ENCODE measurements around the gene LRRC4C. TPM values are rescaled to one million over a fixed set of nuclear protein-coding genes. Genes with fewer than 3 reads are reported as not detected.

The LRRC4C gene
- total and polyA plus RNA-seq, 10 of the 15 experiments (the other 5 are each of a cell fraction or from before 2014, with no cell fraction given): 1.5 TPM; not detected in 9

DNA sequence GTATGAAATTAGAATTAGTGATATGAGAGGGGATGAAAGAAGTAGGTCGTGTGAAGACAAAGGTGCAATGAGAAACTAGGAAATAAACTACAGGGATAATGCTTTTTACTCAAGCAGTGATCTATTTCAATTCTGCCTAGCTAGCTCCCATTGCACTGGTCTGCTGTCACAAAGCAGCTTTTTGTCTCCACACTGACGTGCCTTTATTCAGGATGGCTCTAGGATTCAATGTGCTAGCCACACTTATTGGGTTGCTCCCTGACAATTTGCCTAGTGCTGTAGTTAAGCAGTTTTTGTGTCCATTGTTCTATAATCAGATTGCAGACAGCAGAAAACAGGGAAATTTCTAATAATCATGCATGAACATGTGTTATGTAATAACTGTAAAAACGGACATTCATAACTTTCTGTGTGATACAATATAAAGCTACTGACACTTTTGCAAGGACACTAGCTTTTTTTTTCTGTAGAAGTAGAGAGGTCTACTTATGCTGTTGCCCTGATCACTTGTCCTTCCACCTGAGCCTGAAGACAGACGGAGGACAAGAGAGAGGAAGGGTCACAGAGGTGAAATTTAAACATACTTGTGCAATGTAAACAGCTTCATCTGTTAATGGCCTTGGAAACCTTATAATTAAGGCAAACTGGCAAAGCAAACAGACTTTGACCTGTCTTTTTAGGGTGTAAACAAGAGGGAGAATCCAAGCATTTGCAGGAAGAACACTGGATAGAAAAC is 269.6 kb downstream of the LRRC4C start:
- CTCF ChIA-PET: interaction anchor here (0.9 kb wide), 1 partner anchor 14 kb away, joined by 3 read pairs; no protein-coding TSS in a partner anchor

More for the DNA sequence above, 269.6 kb downstream of the LRRC4C start:
- H2AFZ ChIP-seq (ENCODE audit: control insufficient read depth, low read depth, low read length): no peak overlapping the region
- intact Hi-C loops (cut with micrococcal nuclease; ENCODE audit: unreplicated experiment): no loop called here
- H3K27me3 ChIP-seq (replicated peaks in 1 of 2; ENCODE audit: control insufficient read depth in 2 of 2, insufficient read depth in 2 of 2, low read length in 1 of 2): no peaks in the 10 kb centered on the region
- no peak overlapping the region for H3K9ac ChIP-seq (ENCODE audit: control insufficient read depth, insufficient read depth, low read length)
- ChIA-PET POLR2A (no interaction called here), RAD21 (ENCODE audit: unreplicated experiment) (no interaction called here), SMC1A (ENCODE audit: uncharacterized antibody, unreplicated experiment) (interaction anchor here (1.0 kb wide), 1 partner anchor 9 kb away, joined by 3 read pairs; no protein-coding TSS in a partner anchor)
- TF ChIP-seq, protein P1, sequence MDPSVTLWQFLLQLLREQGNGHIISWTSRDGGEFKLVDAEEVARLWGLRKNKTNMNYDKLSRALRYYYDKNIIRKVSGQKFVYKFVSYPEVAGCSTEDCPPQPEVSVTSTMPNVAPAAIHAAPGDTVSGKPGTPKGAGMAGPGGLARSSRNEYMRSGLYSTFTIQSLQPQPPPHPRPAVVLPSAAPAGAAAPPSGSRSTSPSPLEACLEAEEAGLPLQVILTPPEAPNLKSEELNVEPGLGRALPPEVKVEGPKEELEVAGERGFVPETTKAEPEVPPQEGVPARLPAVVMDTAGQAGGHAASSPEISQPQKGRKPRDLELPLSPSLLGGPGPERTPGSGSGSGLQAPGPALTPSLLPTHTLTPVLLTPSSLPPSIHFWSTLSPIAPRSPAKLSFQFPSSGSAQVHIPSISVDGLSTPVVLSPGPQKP (IDR thresholded peaks at IDR 0.05; ENCODE audit: low read depth, low read length): no peak
- TF ChIP-seq IKZF1 (conservative IDR thresholded peaks at IDR 0.05): no peak
- TF ChIP-seq, protein P2, sequence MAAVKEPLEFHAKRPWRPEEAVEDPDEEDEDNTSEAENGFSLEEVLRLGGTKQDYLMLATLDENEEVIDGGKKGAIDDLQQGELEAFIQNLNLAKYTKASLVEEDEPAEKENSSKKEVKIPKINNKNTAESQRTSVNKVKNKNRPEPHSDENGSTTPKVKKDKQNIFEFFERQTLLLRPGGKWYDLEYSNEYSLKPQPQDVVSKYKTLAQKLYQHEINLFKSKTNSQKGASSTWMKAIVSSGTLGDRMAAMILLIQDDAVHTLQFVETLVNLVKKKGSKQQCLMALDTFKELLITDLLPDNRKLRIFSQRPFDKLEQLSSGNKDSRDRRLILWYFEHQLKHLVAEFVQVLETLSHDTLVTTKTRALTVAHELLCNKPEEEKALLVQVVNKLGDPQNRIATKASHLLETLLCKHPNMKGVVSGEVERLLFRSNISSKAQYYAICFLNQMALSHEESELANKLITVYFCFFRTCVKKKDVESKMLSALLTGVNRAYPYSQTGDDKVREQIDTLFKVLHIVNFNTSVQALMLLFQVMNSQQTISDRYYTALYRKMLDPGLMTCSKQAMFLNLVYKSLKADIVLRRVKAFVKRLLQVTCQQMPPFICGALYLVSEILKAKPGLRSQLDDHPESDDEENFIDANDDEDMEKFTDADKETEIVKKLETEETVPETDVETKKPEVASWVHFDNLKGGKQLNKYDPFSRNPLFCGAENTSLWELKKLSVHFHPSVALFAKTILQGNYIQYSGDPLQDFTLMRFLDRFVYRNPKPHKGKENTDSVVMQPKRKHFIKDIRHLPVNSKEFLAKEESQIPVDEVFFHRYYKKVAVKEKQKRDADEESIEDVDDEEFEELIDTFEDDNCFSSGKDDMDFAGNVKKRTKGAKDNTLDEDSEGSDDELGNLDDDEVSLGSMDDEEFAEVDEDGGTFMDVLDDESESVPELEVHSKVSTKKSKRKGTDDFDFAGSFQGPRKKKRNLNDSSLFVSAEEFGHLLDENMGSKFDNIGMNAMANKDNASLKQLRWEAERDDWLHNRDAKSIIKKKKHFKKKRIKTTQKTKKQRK (IDR thresholded peaks at IDR 0.05; ENCODE audit: low read depth, low read length): no peak
- TF ChIP-seq, protein P3, sequence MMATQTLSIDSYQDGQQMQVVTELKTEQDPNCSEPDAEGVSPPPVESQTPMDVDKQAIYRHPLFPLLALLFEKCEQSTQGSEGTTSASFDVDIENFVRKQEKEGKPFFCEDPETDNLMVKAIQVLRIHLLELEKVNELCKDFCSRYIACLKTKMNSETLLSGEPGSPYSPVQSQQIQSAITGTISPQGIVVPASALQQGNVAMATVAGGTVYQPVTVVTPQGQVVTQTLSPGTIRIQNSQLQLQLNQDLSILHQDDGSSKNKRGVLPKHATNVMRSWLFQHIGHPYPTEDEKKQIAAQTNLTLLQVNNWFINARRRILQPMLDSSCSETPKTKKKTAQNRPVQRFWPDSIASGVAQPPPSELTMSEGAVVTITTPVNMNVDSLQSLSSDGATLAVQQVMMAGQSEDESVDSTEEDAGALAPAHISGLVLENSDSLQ (IDR thresholded peaks at IDR 0.05): no peak
- TF ChIP-seq ZZZ3 (IDR thresholded peaks at IDR 0.05; ENCODE audit: control insufficient read depth, insufficient read length, low read depth): no peak
- TF ChIP-seq SIN3A (IDR thresholded peaks at IDR 0.05; ENCODE audit: low read depth, low read length): no peak
- TF ChIP-seq NFYA (IDR thresholded peaks at IDR 0.05; ENCODE audit: borderline replicate concordance, low read depth, low read length): no peak
- no peak for TF ChIP-seq GATAD2B (conservative IDR thresholded peaks at IDR 0.05; ENCODE audit: low read depth)
- no peak for TF ChIP-seq YY1 (IDR thresholded peaks at IDR 0.05; ENCODE audit: low read depth, low read length)
- TF ChIP-seq RAD51 (IDR thresholded peaks at IDR 0.05): no peak
- no peak for TF ChIP-seq RAD21 (IDR thresholded peaks at IDR 0.05; ENCODE audit: insufficient read depth, low read depth, low read length)
- no peak for TF ChIP-seq MXI1 (IDR thresholded peaks at IDR 0.05; ENCODE audit: low read depth, low read length)
- TF ChIP-seq TARDBP (IDR thresholded peaks at IDR 0.05; ENCODE audit: borderline replicate concordance): no peak
- TF ChIP-seq RELA (IDR thresholded peaks at IDR 0.05; ENCODE audit: borderline replicate concordance, partially characterized antibody): no peak
- TF ChIP-seq, protein P4, sequence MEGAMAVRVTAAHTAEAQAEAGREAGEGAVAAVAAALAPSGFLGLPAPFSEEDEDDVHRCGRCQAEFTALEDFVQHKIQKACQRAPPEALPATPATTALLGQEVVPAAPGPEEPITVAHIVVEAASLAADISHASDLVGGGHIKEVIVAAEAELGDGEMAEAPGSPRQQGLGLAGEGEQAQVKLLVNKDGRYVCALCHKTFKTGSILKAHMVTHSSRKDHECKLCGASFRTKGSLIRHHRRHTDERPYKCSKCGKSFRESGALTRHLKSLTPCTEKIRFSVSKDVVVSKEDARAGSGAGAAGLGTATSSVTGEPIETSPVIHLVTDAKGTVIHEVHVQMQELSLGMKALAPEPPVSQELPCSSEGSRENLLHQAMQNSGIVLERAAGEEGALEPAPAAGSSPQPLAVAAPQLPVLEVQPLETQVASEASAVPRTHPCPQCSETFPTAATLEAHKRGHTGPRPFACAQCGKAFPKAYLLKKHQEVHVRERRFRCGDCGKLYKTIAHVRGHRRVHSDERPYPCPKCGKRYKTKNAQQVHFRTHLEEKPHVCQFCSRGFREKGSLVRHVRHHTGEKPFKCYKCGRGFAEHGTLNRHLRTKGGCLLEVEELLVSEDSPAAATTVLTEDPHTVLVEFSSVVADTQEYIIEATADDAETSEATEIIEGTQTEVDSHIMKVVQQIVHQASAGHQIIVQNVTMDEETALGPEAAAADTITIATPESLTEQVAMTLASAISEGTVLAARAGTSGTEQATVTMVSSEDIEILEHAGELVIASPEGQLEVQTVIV (IDR thresholded peaks at IDR 0.05; ENCODE audit: borderline replicate concordance, partially characterized antibody): no peak
- TF ChIP-seq NR2C1 (IDR thresholded peaks at IDR 0.05): no peak
- DNase-seq (ENCODE audit: low read depth, low spot score) (no peak), FAIRE-seq (no peak), ATAC-seq (no peak)
- H3K4me2 ChIP-seq (ENCODE audit: control insufficient read depth, insufficient read depth): no peak overlapping the region
- WGBS (ENCODE audit: insufficient coverage, insufficient replicate concordance, low lambda C conversion rate, missing lambda C conversion rate): 0% methylated on average over 4 of the region's 4 CpGs
- no peaks in the 10 kb centered on the region for H3K79me2 ChIP-seq (ENCODE audit: control insufficient read depth, insufficient read depth, low read length)
- H3K4me1 ChIP-seq (ENCODE audit: control insufficient read depth, insufficient read depth, low read length): no peaks in the 10 kb centered on the region
- no peak overlapping the region for H3K4me3 ChIP-seq
- no peaks in the 10 kb centered on the region for H3K9me3 ChIP-seq (replicated peaks; ENCODE audit: control insufficient read depth, insufficient read depth, low read length)
- H3K36me3 ChIP-seq (ENCODE audit: control insufficient read depth in 2 of 2, insufficient read depth in 2 of 2, low read length in 1 of 2): no peaks in the 10 kb centered on the region
- H3K27ac ChIP-seq (ENCODE audit: control insufficient read depth, insufficient read depth): no peak overlapping the region
- BruUV-seq (replicated peaks): no TSS peak
- in situ Hi-C loops (cut with MboI): no loop called here
- H4K20me1 ChIP-seq (ENCODE audit: control insufficient read depth, insufficient read depth): no peaks in the 10 kb centered on the region
